Measurements from ENCODE around the gene TRIM72.
"Not testable (repeated sequence)": the region's sequence is repeated elsewhere in the genome, so short reads cannot be mapped to it uniquely, and the experiment has no call there.

The TRIM72 gene

DNA sequence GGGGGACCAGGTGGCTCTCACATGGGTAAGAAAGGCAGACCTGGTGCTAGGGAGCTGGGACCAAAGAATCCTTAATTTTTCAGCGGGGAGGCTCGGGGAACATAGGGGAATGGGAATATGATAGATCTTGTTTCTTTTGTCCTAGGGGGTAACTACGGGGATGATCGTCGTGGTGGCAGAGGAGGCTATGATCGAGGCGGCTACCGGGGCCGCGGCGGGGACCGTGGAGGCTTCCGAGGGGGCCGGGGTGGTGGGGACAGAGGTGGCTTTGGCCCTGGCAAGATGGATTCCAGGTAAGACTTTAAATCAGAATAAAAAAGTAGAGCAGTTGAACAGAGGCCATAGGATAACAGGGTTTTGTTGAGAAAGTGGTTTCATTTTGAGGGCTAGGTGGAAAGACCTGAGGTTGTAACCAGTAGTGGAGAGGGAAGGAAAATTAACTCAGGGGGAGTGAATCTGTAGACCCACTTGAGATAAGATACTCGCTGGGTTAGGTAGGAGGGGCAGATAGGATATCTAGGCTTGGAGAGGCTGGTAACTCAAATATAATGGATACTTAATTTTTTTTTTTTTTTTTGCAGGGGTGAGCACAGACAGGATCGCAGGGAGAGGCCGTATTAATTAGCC, 23.0 kb upstream of the TRIM72 start:
- DNase-seq (ENCODE audit: extremely low read depth in 1 of 2, low read depth in 1 of 2): no peak

DNA sequence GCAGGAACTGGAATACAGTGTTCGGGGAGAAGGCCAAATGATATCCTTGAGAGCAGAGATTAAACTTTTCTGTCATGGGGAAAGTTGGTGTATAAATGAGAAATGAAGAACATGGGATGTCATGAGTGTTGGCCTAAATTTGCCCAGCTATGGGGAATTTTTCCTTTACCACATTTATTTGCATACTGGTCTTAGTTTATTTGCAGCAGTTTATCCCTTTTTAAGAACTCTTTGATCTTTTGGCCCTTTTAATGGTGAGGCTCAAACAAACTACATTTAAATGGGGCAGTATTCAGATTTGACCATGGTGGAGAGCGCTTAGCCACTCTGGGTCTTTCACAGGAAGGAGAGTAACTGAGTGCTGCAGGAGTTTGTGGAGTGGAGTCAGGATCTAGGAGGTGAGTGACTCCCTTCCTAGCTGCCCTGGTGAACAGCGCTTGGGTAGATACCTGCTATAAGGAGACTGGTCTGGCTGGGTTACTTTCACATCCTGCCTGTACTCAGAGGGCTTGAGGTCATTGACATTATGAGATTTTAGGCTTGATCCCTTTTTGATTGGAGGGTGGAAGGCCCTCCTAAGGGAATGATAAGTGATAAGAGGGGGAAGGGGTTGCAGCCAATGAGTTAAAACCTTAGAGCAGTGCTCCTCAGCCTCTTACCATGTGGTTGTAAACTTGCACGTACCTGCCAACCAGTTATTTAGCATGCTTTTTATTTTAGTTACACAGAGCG, 22.1 kb upstream of the TRIM72 start:
- DNase-seq (ENCODE audit: extremely low read depth in 1 of 2, low read depth in 1 of 2): no peak

DNA sequence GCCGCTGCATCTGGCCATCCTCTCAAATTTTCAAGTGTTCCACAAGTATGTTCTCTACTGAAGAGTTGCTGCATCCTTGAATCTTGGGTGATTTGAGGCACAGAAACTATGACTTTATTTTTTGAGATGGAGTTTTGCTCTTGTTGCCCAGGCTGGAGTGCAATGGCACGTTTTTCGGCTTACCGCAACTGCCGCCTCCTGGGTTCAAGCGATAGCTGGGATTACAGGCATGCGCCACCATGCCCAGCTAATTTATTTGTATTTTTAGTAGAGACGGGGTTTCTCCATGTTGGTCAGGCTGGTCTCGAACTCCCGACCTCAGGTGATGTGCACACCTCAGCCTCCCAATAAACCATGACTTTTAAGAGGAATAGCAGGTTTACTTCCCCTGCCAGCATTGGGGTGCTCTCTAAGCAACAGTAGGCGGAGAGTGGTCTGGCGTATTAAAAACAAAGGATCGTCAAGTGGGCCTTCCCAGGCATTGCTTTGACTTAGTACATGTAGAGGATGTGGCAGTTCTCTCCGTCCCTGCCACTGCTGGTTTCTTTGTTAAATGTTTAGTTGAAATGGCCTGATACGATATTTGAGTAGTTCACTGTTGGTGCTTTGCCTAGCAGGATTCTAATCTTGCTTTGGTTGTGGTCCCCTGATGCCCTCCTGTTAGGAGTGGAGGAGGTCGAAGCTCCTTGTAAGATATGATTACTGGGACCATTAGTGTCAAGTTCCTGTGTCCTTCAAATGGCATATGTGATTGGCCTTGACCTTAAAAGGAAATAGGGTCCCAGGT, 20.9 kb upstream of the TRIM72 start:
- DNase-seq (ENCODE audit: extremely low read depth in 1 of 2, low read depth in 1 of 2): no peak

DNA sequence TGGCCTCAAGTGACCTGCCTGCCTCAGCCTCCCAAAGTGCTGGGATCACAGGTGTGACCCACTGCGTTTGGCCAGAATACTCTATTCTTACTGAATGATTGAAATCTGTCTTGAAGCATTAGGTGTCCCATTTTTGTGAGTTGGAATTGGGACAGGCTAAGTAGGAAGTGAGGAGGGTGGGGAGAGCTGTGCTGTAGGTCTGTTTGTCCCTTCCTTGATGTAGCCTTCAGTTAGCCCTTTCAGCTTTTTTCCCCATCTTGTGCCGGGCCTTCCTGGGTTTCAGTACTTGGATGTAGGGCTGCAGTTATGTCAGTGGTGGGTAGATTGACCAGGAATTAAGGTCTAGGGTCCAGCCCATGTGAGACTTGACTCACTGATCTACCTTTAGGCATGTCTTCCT, 20.0 kb upstream of the TRIM72 start:
- DNase-seq (ENCODE audit: extremely low read depth in 1 of 2, low read depth in 1 of 2): no peak

DNA sequence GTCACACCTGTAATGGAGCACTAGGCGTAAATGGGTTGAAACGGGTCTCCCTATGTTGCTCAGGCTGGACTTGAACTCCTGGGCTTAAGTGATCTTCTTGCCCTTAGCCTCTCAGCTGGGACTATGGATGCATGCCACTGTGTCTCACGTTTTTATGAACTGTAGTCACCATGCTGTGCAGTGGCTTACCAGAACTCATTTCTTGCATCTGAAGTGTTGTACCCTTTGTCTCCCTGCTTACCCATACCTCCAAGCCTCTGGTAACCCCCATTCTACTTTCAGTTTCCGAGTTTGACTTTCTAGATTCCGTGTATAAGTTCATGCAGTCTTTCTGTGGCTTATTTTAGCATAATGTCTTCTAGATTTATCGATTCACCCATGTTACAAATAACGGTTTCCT, 19.0 kb upstream of the TRIM72 start:
- DNase-seq (ENCODE audit: extremely low read depth in 1 of 2, low read depth in 1 of 2): no peak

DNA sequence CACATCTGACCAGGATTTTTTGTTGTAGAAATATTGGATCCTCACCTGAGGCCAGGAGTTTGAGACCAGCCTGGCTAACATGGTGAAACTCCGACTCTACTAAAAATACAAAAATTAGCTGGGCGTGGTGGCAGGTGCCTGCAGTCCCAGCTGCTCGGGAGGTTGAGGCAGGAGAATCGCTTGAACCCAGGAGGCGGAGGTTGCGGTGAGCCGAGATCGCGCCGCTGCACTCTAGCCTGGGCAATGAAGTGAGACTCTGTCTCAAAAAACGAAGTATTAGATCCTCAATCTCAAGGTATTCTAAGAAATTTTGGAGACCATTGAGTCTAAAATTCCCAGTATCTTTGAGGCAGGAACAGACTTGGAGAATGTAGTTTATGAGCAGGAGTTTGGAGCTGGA, 18.1 kb upstream of the TRIM72 start:
- not testable (repeated sequence) for DNase-seq (ENCODE audit: extremely low read depth in 1 of 2, low read depth in 1 of 2)

DNA sequence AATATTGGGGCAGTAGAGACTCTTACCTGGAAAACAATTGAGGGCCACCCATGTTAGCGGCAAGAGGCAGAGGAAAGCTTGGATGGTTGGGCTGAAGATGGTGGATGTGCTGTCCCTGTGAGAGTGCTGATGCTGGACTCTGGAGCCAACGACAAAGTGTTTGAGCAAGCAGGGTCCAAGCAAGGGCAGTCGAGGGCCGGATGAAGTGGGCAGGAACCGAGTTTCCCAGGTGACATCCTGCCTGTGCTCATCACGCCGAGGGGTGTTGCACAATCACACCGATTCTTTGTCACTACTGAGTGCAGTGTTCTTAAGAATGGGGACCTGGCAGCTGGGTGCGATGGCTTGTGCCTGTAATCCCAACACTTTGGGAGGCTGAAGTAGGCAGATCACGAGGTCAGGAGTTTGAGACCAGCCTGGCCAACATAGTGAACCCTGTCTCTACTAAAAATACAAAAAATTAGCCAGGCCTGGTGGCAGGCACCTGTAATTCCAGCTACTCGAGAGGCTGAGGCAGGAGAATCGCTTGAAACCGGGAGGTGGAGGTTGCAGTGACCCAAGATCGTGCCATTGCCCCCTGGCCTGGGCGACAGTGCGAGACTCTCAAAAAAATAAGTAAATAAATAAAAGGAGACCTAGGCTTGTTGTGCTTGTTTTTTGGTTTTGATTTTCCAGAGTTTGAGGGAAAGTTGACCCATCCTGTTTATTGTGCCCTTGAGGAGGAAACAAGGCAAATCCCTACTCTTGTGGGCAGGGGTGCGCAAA, 17.4 kb upstream of the TRIM72 start:
- DNase-seq (ENCODE audit: extremely low read depth in 1 of 2, low read depth in 1 of 2): no peak

DNA sequence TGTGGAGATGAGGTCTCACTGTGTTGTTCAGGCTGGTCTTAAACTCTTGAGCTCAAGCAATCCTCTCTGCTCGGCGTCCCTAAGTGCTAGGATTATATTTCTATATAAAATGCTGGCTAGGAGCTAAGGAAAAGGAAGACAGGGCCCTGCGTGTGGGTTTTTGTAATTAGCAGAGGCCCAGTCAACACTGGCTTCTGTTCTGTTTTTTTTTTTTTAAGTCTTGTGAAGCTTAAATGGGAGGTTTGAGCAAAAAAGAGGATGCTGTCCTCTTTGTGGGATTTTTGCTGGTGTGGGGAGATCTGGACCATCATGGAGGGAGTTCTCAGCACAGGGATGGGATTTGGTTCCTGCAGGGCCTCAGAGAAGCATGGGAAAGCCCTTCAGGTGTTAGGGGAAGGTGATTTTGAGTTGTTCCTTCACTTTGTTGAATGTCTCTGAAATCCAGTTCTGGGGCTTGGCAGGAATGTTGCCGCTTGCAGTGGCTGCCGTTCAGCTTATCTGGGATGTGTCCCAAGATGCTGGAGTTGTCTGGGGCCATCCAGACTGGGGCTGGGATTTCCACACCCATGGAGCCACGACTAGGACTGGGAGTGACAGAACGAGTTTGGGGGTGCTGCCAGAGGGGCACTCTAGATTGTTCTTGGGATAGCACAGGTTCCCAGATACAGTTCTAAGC, 15.6 kb upstream of the TRIM72 start:
- no peak for DNase-seq (ENCODE audit: extremely low read depth in 1 of 2, low read depth in 1 of 2)

DNA sequence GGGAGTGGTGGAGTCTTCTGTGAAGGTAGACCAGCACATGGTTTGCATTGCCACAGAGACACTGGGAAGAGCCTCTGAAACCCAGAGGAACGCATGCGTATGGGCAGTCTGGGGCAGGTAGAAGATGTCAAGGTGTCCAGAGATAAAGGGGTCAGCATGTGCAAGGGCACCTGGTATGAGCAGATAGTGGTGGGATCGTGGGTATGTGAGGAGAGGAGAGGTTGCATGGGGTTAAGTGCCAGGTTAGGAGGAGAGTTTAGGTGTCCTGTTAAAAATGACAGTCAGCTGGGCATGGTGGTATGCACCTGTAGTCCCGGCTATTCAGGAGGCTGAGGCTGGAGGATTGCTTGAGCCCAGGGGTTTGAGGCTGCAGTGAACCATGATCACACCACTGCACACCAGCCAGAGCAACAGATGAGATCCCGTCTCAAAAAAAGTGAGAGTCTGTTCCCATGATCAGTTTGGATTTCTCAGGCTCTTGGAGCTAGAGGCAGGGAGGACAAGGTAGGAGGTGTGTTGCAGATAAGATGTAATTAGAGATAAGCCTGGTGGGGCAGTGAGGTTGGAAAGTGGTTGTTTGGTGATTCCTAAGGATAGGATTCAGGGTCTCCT, 14.4 kb upstream of the TRIM72 start:
- DNase-seq (ENCODE audit: extremely low read depth in 1 of 2, low read depth in 1 of 2): no peak

DNA sequence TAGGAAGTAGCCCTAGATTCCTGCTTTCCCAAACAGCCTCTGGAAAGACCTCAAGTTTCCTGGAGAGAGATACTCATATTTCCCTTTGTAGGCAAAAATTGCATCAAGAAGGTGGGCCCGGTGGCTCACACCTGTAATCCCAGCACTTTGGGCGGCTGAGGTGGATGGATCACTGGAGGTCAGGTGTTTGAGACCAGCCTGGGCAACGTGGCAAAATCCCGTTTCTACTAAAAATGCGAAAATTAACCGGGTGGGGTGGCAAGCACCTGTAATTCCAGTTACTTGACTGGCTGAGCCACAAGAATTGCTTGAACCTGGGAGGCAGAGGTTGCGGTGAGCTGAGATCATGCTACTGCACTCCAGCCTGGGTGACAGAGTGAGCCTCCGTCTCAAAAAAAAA, 13.8 kb upstream of the TRIM72 start:
- not testable (repeated sequence) for DNase-seq (ENCODE audit: extremely low read depth in 1 of 2, low read depth in 1 of 2)

DNA sequence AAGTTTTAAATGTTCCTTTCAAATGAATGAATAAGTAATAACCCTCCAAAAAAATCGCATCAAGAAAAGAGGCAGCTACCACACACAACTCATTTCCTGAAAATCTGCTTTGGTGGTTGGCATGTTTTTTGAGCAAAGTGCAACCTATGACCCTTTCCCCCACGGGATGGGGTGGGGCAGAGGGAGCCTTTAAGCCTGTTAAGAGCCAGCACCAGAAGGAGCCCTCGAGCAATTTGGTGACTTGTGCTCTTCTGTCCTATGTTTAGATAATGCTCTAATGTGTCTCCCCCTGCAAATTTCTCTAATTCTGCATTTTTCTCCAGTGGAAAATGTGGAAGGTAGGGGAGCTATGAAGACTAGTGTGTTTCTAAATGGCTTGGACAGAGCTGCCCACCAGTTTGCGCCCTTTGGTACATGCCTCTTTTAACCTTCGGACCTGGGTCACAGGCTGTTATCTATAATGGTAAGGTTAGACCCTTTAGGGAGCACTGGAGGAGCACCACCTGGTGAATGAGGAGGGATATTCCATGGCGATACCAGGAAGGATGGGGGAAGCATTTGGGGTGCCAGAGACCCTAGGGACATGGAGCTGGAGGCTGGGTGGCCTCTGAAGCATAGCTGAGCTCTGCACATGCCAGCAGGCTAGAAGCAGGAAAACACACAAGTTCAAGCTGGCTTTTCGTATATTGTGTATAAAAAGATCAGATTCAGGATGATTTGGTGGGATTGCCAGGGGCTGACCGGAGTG, 12.9 kb upstream of the TRIM72 start:
- no peak for DNase-seq (ENCODE audit: extremely low read depth in 1 of 2, low read depth in 1 of 2)

DNA sequence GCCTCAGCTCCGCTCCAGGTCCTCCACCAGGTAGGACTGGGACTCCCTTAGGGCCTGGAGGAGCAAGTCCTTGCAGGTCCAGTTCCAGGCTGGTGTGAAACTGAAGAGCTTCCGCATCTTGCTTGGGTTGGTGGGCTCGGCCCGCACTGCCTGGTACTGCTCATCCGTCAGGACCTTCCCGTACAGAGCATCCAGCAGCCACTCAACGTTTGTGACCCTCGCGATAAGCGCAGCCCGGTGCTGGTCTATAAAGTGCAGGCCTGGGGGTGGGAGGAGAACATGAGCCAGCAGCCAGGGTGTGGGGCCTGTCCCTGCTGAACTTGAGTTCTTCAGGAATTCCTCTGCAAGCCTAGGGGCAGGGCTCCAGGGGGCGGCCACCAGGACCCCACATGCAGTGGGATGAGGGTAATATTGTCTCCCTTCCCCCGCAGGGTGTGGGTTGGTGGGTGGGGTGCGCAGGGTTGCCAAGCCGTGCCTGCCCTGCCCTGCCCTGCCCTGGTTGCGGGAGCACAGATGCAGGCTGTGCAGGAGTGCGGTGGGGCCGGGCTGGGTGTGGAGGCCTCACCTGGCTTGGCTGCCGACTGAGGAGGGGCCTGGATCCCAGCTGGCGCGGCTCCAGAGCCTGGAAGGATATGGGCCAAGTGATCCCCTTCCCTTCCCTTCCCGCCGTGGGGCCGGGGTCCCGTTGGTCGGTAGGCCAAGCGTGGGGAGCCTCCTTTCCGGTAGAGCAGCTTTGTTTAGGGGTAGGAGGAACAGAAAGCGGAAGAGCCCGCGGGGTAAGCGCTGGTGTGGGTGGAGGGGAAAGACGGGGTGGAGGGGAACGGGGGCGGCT, 12.1 kb upstream of the TRIM72 start:
- no peak for DNase-seq (ENCODE audit: extremely low read depth in 1 of 2, low read depth in 1 of 2)

DNA sequence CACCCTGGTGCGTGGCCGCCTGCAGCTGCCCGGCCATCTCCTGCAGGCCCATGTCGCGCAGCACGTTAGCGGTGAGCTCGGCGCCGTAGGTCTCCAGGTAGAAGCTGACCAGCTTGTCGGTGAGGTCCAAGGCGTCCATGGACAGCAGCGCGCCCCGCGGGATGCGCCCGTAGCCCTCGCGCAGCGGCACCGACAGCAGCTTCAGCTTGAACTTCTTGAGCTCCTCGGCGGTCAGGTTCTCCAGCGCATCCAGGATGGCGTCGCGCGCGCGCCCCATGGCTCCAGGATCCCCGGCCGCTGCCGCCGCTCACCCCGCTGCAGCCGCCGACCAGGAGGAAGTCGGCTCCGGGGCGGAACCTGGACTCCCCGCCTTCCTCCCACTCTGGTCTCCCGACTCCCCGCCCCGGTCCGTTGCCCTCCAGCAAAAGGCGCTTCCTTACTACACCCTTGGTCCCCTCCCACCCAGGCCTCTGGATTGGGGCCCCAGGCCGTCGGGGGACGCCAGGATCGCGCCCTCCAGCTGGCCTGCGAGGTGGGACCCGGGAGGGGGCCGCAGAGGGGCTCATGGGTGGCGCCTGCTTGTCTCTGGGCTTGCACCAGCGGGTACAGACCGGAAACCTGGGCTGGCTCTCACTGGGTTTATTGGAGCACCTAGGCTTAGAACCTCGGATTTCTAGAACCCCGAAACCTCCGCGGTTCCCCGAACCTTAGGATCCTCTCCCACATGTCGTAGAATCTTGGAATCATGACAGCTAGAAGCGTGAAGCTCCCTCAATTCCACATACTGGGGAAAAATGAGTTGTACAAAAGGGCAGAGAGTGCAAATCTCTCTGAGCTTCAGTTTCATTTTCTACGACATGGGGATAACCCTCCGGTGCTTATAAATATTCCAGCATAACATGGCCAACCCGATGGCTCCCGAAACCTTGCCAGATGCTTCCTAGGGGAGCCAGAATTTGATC, 11.2 kb upstream of the TRIM72 start, which contains the start of gene PYCARD:
TSS of gene PYCARD (minus strand) at position 347 of the 962 bp plus-strand sequence. CDS start at position 277, 70 bp downstream.
- DNase-seq (ENCODE audit: extremely low read depth in 1 of 2, low read depth in 1 of 2): no peak

DNA sequence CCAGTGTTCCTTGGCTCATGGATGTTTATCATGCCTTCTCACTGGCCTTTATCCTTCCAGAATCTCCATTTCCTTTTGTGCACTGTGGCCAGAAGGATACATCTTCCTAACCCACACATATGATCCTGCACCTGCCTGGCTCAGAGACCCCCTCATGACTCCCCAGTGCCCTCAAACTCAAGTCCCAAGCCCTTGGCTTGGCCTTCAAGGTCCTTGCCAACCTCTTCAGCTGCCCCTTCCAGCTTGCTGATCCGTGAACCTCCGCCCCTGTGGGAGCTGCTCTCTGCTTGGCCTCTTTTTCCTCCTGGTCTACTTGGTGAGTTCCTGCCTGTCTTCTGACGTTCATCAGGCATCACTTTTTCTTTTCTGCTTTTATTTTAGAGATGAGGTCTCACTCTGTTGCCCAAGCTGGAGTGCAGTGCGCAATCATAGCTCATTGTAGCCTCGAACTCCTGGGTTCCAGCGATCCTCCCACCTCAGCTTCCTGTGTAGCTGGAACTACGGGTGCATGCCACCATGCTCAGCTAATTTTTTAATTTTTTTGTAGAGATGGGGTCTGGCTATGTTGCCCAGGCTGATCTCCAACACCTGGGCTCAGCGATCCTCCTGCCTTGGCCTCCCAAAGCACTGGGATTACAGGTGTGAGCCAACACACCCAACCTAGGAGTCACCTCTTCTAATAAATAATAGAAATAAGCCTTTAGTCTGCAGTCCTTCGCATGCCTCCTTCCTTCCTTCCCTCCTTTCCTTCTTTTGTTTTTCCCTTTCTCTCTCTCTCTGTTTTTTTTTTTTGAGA, 8.8 kb upstream of the TRIM72 start:
- no peak for DNase-seq (ENCODE audit: extremely low read depth in 1 of 2, low read depth in 1 of 2)

DNA sequence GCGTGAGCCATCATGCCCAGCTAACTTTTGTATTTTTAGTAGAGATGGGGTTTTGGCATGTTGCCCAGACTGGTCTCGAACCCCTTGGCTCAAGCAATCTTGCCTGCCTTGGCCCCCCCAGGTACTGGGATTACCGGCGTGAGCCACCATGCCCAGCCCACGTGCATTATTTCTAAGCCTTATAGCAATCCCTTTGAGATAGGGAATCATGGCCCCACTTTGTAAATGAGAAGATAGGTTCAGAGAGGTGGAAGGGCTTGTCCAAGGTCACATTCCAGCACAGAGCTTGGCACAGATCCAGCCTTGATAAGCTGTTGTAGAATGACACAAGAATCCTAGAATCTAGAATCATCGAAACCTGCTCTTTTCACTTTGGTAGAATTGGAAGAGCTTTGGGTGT, 7.1 kb upstream of the TRIM72 start:
- DNase-seq (ENCODE audit: extremely low read depth in 1 of 2, low read depth in 1 of 2): no peak

DNA sequence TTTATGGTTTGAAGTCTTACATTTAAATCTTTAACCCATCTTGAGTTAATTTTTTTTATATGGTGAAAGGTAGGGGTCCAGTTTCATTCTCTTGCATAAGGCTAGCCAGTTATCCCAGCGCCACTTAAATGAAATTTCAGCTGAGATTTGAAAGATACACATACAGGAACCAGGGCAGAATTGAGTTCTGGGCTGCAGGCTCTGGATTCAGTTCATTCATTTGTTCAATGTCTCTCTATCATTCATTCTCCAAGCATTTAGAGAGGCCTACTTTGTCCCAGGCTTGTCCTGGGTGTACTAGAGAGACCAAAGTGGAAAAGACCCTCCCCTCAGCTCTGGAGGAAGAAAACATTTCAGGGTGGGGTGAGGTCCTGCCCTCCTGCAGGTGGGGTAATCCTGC, 577 bp upstream of the TRIM72 start:
- DNase-seq (ENCODE audit: extremely low read depth in 1 of 2, low read depth in 1 of 2): no peak
